ENCODE results near the gene HOXA2. TPM values are rescaled to one million over a fixed set of nuclear protein-coding genes. Genes with fewer than 3 reads are reported as not detected.

The HOXA2 gene
- total and polyA plus RNA-seq, 2 donors (not counting 1 experiment from before 2014, with no cell fraction given) = 1.3 to 2.6 TPM

DNA sequence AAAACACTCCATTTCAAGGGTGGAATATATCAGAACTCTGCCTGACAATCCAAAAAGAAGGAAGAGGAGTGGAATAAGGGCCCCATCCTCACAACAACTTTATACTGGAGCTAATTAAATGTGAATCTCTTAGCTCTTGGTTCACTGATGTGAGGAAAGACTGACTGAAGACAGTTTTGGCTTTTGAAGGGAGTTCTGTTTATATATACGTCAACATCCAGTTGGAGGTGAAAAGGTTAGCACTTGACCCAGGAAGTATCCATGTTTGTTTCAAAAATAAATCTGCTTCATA lies 9.7 kb downstream of the HOXA2 start:
- H2AFZ ChIP-seq (ENCODE audit: low read length) = no peak overlapping the region
- H3K27ac ChIP-seq (ENCODE audit: insufficient read depth, low read length) = no peak overlapping the region
- H3K4me2 ChIP-seq (ENCODE audit: extremely low read depth, insufficient read depth, low read length) = no peak overlapping the region
- no peaks in the 10 kb centered on the region for H3K4me1 ChIP-seq (ENCODE audit: control insufficient read depth, extremely low read depth, insufficient read depth, low read length)
- H3K4me3 ChIP-seq (replicated peaks in 1 of 4; ENCODE audit: control extremely low read depth in 1 of 4, insufficient read depth in 1 of 4, low read depth in 3 of 4, low read length in 4 of 4) = no peak overlapping the region
- peak in 1 of 2 donors; percentile 34 for DNase-seq (ENCODE audit: low read depth in 2 of 2)
- no peak overlapping the region for H3K9ac ChIP-seq (ENCODE audit: insufficient read depth, low read length)
- H3K27me3 ChIP-seq (ENCODE audit: control insufficient read depth, insufficient read depth, low read length) = peaks cover 4% of the 10 kb centered on the region
- no peaks in the 10 kb centered on the region for H4K20me1 ChIP-seq (ENCODE audit: control insufficient read depth, extremely low read depth, insufficient read depth, low read length)
- H3K9me3 ChIP-seq (ENCODE audit: control insufficient read depth, insufficient read depth, low read depth, low read length) = no peaks in the 10 kb centered on the region
- TF ChIP-seq, protein P1, sequence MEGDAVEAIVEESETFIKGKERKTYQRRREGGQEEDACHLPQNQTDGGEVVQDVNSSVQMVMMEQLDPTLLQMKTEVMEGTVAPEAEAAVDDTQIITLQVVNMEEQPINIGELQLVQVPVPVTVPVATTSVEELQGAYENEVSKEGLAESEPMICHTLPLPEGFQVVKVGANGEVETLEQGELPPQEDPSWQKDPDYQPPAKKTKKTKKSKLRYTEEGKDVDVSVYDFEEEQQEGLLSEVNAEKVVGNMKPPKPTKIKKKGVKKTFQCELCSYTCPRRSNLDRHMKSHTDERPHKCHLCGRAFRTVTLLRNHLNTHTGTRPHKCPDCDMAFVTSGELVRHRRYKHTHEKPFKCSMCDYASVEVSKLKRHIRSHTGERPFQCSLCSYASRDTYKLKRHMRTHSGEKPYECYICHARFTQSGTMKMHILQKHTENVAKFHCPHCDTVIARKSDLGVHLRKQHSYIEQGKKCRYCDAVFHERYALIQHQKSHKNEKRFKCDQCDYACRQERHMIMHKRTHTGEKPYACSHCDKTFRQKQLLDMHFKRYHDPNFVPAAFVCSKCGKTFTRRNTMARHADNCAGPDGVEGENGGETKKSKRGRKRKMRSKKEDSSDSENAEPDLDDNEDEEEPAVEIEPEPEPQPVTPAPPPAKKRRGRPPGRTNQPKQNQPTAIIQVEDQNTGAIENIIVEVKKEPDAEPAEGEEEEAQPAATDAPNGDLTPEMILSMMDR (conservative IDR thresholded peaks at IDR 0.05 in 1 of 2, IDR thresholded peaks at IDR 0.05 in 1 of 2; ENCODE audit: low read depth in 1 of 2, low read length in 2 of 2) = no peak
- TF ChIP-seq EZH2 (IDR thresholded peaks at IDR 0.05; ENCODE audit: low read length, missing control alignments) = no peak
- no peaks in the 10 kb centered on the region for H3K36me3 ChIP-seq (ENCODE audit: control insufficient read depth, insufficient read depth, low read length)
- peaks cover 16% of the 10 kb centered on the region for H3K79me2 ChIP-seq (ENCODE audit: control insufficient read depth, insufficient read depth, low read length)

DNA sequence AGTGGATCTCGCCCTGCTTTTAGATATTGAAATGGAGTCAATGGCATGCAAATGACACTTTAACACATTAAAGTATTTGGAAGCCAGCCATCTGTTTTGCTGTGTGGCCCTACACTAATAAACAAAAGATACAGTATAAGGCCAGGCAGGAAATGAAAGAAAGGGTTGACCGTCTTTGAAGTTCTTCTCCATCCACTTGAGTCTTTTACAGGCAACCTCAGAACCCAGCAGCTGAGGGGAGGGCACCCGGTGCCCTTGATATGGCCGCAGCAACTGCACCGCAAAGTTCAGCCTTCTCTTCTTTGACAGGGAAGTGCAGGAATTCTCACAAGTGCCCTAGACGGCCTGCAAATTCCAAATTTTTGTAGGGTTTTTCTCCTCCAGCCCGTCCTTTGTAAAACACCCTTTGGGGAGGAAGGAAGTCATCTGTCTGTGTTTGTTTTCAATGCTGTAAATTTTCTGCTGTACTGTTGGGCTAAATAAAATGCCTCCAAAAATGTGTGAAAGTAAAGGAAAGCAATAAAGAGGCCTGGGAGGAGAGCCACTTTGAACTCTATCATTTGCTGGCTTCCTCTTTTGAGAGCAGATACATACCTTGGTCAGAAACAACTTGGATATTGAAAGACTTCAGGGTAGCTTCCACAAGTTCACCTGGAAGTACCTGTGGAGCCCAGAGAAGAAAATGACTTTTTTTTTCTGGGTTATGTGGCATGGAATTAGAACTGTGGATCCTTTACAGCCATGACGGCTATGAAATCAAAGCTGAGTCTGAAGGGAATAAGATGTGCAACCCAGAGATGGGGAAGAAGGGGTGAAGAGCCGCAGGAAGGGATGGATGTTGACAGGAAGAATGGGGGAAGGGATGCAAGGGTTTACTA lies 10.3 kb downstream of the HOXA2 start:
- H3K4me1 ChIP-seq (ENCODE audit: control insufficient read depth, extremely low read depth, insufficient read depth, low read length) = no peaks in the 10 kb centered on the region
- peaks cover 10% of the 10 kb centered on the region for H3K79me2 ChIP-seq (ENCODE audit: control insufficient read depth, insufficient read depth, low read length)
- DNase-seq (ENCODE audit: low read depth in 2 of 2) = no peak
- no peaks in the 10 kb centered on the region for H4K20me1 ChIP-seq (ENCODE audit: control insufficient read depth, extremely low read depth, insufficient read depth, low read length)
- H3K4me3 ChIP-seq (replicated peaks in 1 of 4; ENCODE audit: control extremely low read depth in 1 of 4, insufficient read depth in 1 of 4, low read depth in 3 of 4, low read length in 4 of 4) = no peak overlapping the region
- H3K27ac ChIP-seq (ENCODE audit: insufficient read depth, low read length) = no peak overlapping the region
- no peaks in the 10 kb centered on the region for H3K36me3 ChIP-seq (ENCODE audit: control insufficient read depth, insufficient read depth, low read length)
- no peak overlapping the region for H3K9ac ChIP-seq (ENCODE audit: insufficient read depth, low read length)
- no peak overlapping the region for H2AFZ ChIP-seq (ENCODE audit: low read length)
- no peaks in the 10 kb centered on the region for H3K9me3 ChIP-seq (ENCODE audit: control insufficient read depth, insufficient read depth, low read depth, low read length)
- H3K4me2 ChIP-seq (ENCODE audit: extremely low read depth, insufficient read depth, low read length) = no peak overlapping the region
- TF ChIP-seq, protein P1 (conservative IDR thresholded peaks at IDR 0.05 in 1 of 2, IDR thresholded peaks at IDR 0.05 in 1 of 2; ENCODE audit: low read depth in 1 of 2, low read length in 2 of 2) = no peak
- TF ChIP-seq EZH2 (IDR thresholded peaks at IDR 0.05; ENCODE audit: low read length, missing control alignments) = no peak
- H3K27me3 ChIP-seq (ENCODE audit: control insufficient read depth, insufficient read depth, low read length) = peaks cover 4% of the 10 kb centered on the region

DNA sequence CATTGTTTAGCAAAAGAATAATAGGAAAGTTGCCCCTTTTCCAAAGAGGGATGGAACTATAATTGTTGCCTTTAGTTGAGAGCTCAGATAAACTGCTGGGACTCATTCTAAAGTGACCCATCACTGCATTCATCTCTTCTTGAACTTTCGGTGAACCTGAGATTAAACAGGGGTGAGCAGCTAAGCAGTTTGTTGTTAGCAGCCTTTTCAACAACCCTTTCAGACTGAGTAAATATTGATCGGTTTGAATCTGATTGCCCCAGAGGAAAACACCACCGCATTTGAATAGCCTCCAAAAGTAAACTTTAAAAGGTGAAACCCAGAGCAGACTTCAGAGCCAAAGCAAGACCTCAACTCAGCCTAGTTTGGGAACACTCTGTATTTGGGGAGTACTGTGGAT lies 11.4 kb downstream of the HOXA2 start:
- H3K36me3 ChIP-seq (ENCODE audit: control insufficient read depth, insufficient read depth, low read length) = no peaks in the 10 kb centered on the region
- no peak overlapping the region for H3K27ac ChIP-seq (ENCODE audit: insufficient read depth, low read length)
- TF ChIP-seq, protein P1 (conservative IDR thresholded peaks at IDR 0.05 in 1 of 2, IDR thresholded peaks at IDR 0.05 in 1 of 2; ENCODE audit: low read depth in 1 of 2, low read length in 2 of 2) = no peak
- TF ChIP-seq EZH2 (IDR thresholded peaks at IDR 0.05; ENCODE audit: low read length, missing control alignments) = no peak
- no peaks in the 10 kb centered on the region for H3K4me1 ChIP-seq (ENCODE audit: control insufficient read depth, extremely low read depth, insufficient read depth, low read length)
- H4K20me1 ChIP-seq (ENCODE audit: control insufficient read depth, extremely low read depth, insufficient read depth, low read length) = no peaks in the 10 kb centered on the region
- no peak for DNase-seq (ENCODE audit: low read depth in 2 of 2)
- no peak overlapping the region for H3K4me3 ChIP-seq (replicated peaks in 1 of 4; ENCODE audit: control extremely low read depth in 1 of 4, insufficient read depth in 1 of 4, low read depth in 3 of 4, low read length in 4 of 4)
- H3K27me3 ChIP-seq (ENCODE audit: control insufficient read depth, insufficient read depth, low read length) = peaks cover 4% of the 10 kb centered on the region
- no peaks in the 10 kb centered on the region for H3K9me3 ChIP-seq (ENCODE audit: control insufficient read depth, insufficient read depth, low read depth, low read length)
- no peak overlapping the region for H3K4me2 ChIP-seq (ENCODE audit: extremely low read depth, insufficient read depth, low read length)
- H3K9ac ChIP-seq (ENCODE audit: insufficient read depth, low read length) = no peak overlapping the region
- H3K79me2 ChIP-seq (ENCODE audit: control insufficient read depth, insufficient read depth, low read length) = no peaks in the 10 kb centered on the region
- no peak overlapping the region for H2AFZ ChIP-seq (ENCODE audit: low read length)
